ENCODE measurements around the gene TAOK2.

DNA sequence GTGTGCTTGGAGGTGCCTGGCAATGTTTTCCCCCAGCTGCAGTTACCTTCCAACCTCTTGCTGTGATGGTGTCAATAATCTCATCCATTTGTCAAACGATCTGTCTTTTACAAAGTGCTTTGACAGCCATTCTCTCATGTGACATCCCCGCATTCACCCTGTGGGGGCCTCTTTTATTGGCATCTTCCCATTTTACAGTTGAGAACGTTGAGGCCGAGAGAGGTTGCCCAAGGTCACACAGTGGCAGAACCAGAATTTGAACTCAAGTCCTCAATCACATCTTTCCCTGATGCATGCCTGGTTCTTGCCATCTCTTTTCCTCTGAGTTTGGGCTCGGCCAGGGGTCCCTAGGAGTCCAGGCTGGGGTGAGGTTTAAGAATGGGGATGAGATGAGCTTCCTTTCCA is 1.5 kb downstream of the TAOK2 start:
- no peak for TF ChIP-seq CTCF (IDR thresholded peaks at IDR 0.05)
- TF ChIP-seq POLR2AphosphoS5 (IDR thresholded peaks at IDR 0.05; ENCODE audit: low read depth, low read length): no peak

Data from Panc1 (cell line).